GM23338 (cell line): ENCODE measurements around the gene CUEDC1. TPM values are rescaled to one million over a fixed set of nuclear protein-coding genes. Genes with fewer than 3 reads are reported as not detected.

Experiments used
- ATAC-seq: fragments of 200-7000 bp; cut with Tn5 transposase; 3 replicates; pipeline ENCODE4 v1.9.1; 2020
- DNase-seq: peaks from one replicate; pipeline ENCODE4 v3.0.0-alpha.2; 2015; ENCODE audit warnings: low spot score
- H2AFZ ChIP-seq: fragments of 200-600 bp; sonication (generic); 2 replicates; pipeline ENCODE4 v1.8.0; 2016; ENCODE audit warnings: antibody characterized with exemption, mild to moderate bottlenecking, moderate library complexity
- H3F3A ChIP-seq: fragments of 200-600 bp; sonication (generic); replicated peaks from 2 replicates; pipeline ENCODE4 v1.8.0; 2017; ENCODE audit warnings: antibody characterized with exemption, mixed run types, low read depth
- H3K27ac ChIP-seq: fragments of 200-600 bp; sonication (generic); 2 replicates; pipeline ENCODE4 v1.6.1; 2016; ENCODE audit warnings: low read depth
- H3K27me3 ChIP-seq: fragments of 200-600 bp; sonication (generic); 2 replicates; pipeline ENCODE4 v1.8.0; 2016; ENCODE audit warnings: mild to moderate bottlenecking, mixed run types, moderate library complexity; ENCODE audit not compliant: insufficient read depth
- H3K36me3 ChIP-seq: fragments of 200-600 bp; sonication (generic); 2 replicates; pipeline ENCODE4 v1.8.0; 2016; ENCODE audit warnings: mild to moderate bottlenecking; ENCODE audit not compliant: insufficient read depth
- H3K4me1 ChIP-seq: fragments of 200-600 bp; sonication (generic); 2 replicates; pipeline ENCODE4 v1.8.0; 2016; ENCODE audit warnings: mild to moderate bottlenecking, moderate library complexity; ENCODE audit not compliant: insufficient read depth
- H3K4me2 ChIP-seq: fragments of 200-600 bp; sonication (generic); 2 replicates; pipeline ENCODE4 v1.7.1; 2017; ENCODE audit warnings: mixed run types
- H3K4me3 ChIP-seq: fragments of 200-600 bp; sonication (generic); 2 replicates; pipeline ENCODE4 v1.6.1; 2016; ENCODE audit warnings: mixed run types
- H3K79me2 ChIP-seq: fragments of 200-600 bp; sonication (generic); replicated peaks from 2 replicates; pipeline ENCODE4 v1.8.0; 2017; ENCODE audit warnings: mild to moderate bottlenecking; ENCODE audit not compliant: insufficient read depth
- H3K9me2 ChIP-seq: fragments of 200-600 bp; sonication (generic); 2 replicates; pipeline ENCODE4 v1.8.0; 2017; ENCODE audit not compliant: insufficient read depth
- H4K20me1 ChIP-seq: fragments of 200-600 bp; sonication (generic); replicated peaks from 2 replicates; pipeline ENCODE4 v1.8.0; 2017; ENCODE audit warnings: mild to moderate bottlenecking; ENCODE audit not compliant: insufficient read depth
- H3K27ac Mint-ChIP-seq: 2 replicates; pipeline ENCODE4 v1.8.0; 2020; ENCODE audit warnings: inconsistent platforms, mild to moderate bottlenecking, moderate library complexity, mixed read lengths
- H3K27me3 Mint-ChIP-seq: 3 replicates; pipeline ENCODE4 v1.8.0; 2022; ENCODE audit warnings: low read depth, mild to moderate bottlenecking, moderate library complexity, mixed read lengths, inconsistent platforms; ENCODE audit not compliant: insufficient read depth, poor library complexity
- H3K36me3 Mint-ChIP-seq: 3 replicates; pipeline ENCODE4 v1.8.0; 2021; ENCODE audit warnings: low read depth, mild to moderate bottlenecking, inconsistent platforms, moderate library complexity, mixed read lengths
- H3K4me1 Mint-ChIP-seq: 3 replicates; pipeline ENCODE4 v1.8.0; 2020; ENCODE audit warnings: mild to moderate bottlenecking, inconsistent platforms, mixed read lengths
- H3K4me3 Mint-ChIP-seq: 3 replicates; pipeline ENCODE4 v1.8.0; 2021; ENCODE audit warnings: moderate library complexity, mild to moderate bottlenecking, inconsistent platforms, mixed read lengths
- H3K9me3 Mint-ChIP-seq: 3 replicates; pipeline ENCODE4 v1.8.0; 2020; ENCODE audit warnings: moderate library complexity, mild to moderate bottlenecking, inconsistent platforms, mixed read lengths
- CREB1 ChIP-seq: fragments of 250-450 bp; sonication (Bioruptor Pico); IDR thresholded peaks from 2 replicates; pipeline ENCODE4 v1.5.0; 2020; ENCODE audit warnings: low read depth, mild to moderate bottlenecking, moderate library complexity
- EZH2 ChIP-seq: fragments of 200-600 bp; sonication (generic); IDR thresholded peaks from one replicate; pipeline ENCODE4 v1.8.0; 2017; ENCODE audit warnings: antibody characterized with exemption, mild to moderate bottlenecking, low read depth; ENCODE audit not compliant: unreplicated experiment
- EZH2phosphoT487 ChIP-seq: fragments of 200-600 bp; sonication (generic); IDR thresholded peaks from one replicate; pipeline ENCODE4 v1.8.1; 2018; ENCODE audit warnings: antibody characterized with exemption; ENCODE audit not compliant: unreplicated experiment
- JUNB ChIP-seq: IDR thresholded peaks from one replicate; pipeline ENCODE4 v1.6.1; 2016; ENCODE audit warnings: antibody characterized with exemption; ENCODE audit not compliant: unreplicated experiment
- NANOG ChIP-seq: IDR thresholded peaks from 2 replicates; pipeline ENCODE4 v1.6.1; 2016; ENCODE audit warnings: antibody characterized with exemption, borderline replicate concordance
- POLR2AphosphoS5 ChIP-seq: IDR thresholded peaks from 2 replicates; pipeline ENCODE4 v1.6.1; 2016; ENCODE audit warnings: antibody characterized with exemption, low read depth
- STAT1 ChIP-seq: IDR thresholded peaks from one replicate; pipeline ENCODE4 v1.6.1; 2016; ENCODE audit warnings: antibody characterized with exemption; ENCODE audit not compliant: unreplicated experiment
- ZNF114 ChIP-seq: fragments of 250-450 bp; sonication (Bioruptor Pico); IDR thresholded peaks from 2 replicates; pipeline ENCODE4 v1.5.0; 2020; ENCODE audit warnings: mild to moderate bottlenecking, moderate library complexity
- ZNF331 ChIP-seq: fragments of 250-450 bp; sonication (Bioruptor Pico); IDR thresholded peaks from 2 replicates; pipeline ENCODE4 v1.5.0; 2020; ENCODE audit warnings: low read depth, mild to moderate bottlenecking, moderate library complexity
- polyA plus RNA-seq: library from polyadenylated mRNA; unstranded; fragments of >200 nt; fragmentation: Nextera tagmentation; extraction: Ambion mirVana; gene quantifications from 2 replicates; pipeline ENCODE4 v1.2.1, GENCODE V29; 2016
- total RNA-seq: library from RNA; depleted of rRNA; stranded (reverse); fragments of >200 nt; shearing (Covaris generic); gene quantifications from 2 replicates; pipeline ENCODE4 v1.2.3, GENCODE V29; 2014
- TF ChIP-seq, protein P1 (sequence below): fragments of 250-450 bp; sonication (Bioruptor Pico); IDR thresholded peaks from 2 replicates; pipeline ENCODE4 v1.5.0; 2020; ENCODE audit warnings: mild to moderate bottlenecking, moderate library complexity
- TF ChIP-seq, protein P2 (sequence below): IDR thresholded peaks from 2 replicates; pipeline ENCODE4 v1.6.1; 2016; ENCODE audit warnings: antibody characterized with exemption
- TF ChIP-seq, protein P3 (sequence below): IDR thresholded peaks from one replicate; pipeline ENCODE4 v1.6.1; 2018; ENCODE audit warnings: antibody characterized with exemption; ENCODE audit not compliant: unreplicated experiment
- TF ChIP-seq, protein P4 (sequence below), 2 experiments: fragments of 200-600 bp in 1 of 2; sonication (generic) in 1 of 2; conservative IDR thresholded peaks; 2 replicates each; pipeline versions ENCODE4 v1.5.1 to v1.6.1; 2016 to 2017; ENCODE audit warnings: antibody characterized with exemption in 2 of 2, low read depth in 2 of 2, mild to moderate bottlenecking in 2 of 2, moderate library complexity in 1 of 2

The CUEDC1 gene
- total and polyA plus RNA-seq, 2 experiments from 2014 or later = 3.0 to 7.7 TPM

DNA sequence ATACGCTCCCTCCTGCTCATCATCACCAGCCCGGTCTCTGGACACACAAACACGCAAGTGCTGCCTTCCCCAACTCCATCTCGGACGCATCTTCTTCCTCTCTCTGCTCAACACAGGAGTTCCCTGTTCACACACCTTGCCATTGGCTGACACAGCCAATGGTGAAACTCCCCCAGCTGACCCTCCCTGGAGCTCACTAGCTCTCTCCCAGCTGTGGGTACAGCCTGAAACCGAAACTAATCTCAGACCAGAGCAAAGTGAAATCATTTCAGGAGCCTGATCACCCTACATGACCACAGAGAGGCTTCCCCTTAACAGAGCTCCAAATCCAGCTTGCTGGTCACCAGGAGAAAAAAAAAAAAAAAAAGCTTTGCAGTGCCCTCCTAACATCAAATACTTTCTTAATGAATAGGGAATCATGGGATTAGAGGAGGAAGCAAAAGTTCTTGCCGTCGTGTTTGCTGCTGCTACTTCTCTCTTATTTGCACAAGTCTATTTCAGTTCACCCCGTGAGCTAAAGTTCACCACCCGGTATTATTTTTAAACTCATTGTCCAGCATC is 8.3 kb downstream of the CUEDC1 start:
- Mint-ChIP-seq H3K9me3 (no peaks in the 10 kb centered on the region), H3K4me3 (no peak overlapping the region), H3K27me3 (peaks cover 7% of the 10 kb centered on the region), H3K36me3 (no peaks in the 10 kb centered on the region), H3K27ac (no peak overlapping the region; the same call in 1 of the 2 replicates), H3K4me1 (peaks cover 40% of the 10 kb centered on the region)
- Histone ChIP-seq H3K36me3 (no peaks in the 10 kb centered on the region), H3K79me2 (no peaks in the 10 kb centered on the region), H3K27me3 (no peaks in the 10 kb centered on the region), H3K4me2 (peak overlapping the region; percentile 33; the same call in 1 of the 2 replicates), H3K4me3 (no peak overlapping the region), H3K27ac (no peak overlapping the region), H2AFZ (no peak overlapping the region), H3K4me1 (peaks cover 24% of the 10 kb centered on the region), H4K20me1 (no peaks in the 10 kb centered on the region), H3F3A (peaks cover 7% of the 10 kb centered on the region; the same call in 1 of the 2 replicates), H3K9me2 (no peaks in the 10 kb centered on the region)
- ATAC-seq (peak; percentile 72), DNase-seq (no peak)
- TF ChIP-seq, protein P1, sequence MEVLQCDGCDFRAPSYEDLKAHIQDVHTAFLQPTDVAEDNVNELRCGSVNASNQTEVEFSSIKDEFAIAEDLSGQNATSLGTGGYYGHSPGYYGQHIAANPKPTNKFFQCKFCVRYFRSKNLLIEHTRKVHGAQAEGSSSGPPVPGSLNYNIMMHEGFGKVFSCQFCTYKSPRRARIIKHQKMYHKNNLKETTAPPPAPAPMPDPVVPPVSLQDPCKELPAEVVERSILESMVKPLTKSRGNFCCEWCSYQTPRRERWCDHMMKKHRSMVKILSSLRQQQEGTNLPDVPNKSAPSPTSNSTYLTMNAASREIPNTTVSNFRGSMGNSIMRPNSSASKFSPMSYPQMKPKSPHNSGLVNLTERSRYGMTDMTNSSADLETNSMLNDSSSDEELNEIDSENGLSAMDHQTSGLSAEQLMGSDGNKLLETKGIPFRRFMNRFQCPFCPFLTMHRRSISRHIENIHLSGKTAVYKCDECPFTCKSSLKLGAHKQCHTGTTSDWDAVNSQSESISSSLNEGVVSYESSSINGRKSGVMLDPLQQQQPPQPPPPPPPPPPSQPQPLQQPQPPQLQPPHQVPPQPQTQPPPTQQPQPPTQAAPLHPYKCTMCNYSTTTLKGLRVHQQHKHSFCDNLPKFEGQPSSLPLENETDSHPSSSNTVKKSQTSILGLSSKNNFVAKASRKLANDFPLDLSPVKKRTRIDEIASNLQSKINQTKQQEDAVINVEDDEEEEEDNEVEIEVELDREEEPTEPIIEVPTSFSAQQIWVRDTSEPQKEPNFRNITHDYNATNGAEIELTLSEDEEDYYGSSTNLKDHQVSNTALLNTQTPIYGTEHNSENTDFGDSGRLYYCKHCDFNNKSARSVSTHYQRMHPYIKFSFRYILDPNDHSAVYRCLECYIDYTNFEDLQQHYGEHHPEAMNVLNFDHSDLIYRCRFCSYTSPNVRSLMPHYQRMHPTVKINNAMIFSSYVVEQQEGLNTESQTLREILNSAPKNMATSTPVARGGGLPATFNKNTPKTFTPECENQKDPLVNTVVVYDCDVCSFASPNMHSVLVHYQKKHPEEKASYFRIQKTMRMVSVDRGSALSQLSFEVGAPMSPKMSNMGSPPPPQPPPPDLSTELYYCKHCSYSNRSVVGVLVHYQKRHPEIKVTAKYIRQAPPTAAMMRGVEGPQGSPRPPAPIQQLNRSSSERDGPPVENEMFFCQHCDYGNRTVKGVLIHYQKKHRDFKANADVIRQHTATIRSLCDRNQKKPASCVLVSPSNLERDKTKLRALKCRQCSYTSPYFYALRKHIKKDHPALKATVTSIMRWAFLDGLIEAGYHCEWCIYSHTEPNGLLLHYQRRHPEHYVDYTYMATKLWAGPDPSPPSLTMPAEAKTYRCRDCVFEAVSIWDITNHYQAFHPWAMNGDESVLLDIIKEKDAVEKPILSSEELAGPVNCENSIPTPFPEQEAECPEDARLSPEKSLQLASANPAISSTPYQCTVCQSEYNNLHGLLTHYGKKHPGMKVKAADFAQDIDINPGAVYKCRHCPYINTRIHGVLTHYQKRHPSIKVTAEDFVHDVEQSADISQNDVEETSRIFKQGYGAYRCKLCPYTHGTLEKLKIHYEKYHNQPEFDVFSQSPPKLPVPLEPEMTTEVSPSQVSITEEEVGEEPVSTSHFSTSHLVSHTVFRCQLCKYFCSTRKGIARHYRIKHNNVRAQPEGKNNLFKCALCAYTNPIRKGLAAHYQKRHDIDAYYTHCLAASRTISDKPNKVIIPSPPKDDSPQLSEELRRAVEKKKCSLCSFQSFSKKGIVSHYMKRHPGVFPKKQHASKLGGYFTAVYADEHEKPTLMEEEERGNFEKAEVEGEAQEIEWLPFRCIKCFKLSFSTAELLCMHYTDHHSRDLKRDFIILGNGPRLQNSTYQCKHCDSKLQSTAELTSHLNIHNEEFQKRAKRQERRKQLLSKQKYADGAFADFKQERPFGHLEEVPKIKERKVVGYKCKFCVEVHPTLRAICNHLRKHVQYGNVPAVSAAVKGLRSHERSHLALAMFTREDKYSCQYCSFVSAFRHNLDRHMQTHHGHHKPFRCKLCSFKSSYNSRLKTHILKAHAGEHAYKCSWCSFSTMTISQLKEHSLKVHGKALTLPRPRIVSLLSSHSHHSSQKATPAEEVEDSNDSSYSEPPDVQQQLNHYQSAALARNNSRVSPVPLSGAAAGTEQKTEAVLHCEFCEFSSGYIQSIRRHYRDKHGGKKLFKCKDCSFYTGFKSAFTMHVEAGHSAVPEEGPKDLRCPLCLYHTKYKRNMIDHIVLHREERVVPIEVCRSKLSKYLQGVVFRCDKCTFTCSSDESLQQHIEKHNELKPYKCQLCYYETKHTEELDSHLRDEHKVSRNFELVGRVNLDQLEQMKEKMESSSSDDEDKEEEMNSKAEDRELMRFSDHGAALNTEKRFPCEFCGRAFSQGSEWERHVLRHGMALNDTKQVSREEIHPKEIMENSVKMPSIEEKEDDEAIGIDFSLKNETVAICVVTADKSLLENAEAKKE (CRISPR knock-in tag) = no peak
- TF ChIP-seq, protein P2, sequence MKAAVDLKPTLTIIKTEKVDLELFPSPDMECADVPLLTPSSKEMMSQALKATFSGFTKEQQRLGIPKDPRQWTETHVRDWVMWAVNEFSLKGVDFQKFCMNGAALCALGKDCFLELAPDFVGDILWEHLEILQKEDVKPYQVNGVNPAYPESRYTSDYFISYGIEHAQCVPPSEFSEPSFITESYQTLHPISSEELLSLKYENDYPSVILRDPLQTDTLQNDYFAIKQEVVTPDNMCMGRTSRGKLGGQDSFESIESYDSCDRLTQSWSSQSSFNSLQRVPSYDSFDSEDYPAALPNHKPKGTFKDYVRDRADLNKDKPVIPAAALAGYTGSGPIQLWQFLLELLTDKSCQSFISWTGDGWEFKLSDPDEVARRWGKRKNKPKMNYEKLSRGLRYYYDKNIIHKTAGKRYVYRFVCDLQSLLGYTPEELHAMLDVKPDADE = no peak
- TF ChIP-seq, protein P3, sequence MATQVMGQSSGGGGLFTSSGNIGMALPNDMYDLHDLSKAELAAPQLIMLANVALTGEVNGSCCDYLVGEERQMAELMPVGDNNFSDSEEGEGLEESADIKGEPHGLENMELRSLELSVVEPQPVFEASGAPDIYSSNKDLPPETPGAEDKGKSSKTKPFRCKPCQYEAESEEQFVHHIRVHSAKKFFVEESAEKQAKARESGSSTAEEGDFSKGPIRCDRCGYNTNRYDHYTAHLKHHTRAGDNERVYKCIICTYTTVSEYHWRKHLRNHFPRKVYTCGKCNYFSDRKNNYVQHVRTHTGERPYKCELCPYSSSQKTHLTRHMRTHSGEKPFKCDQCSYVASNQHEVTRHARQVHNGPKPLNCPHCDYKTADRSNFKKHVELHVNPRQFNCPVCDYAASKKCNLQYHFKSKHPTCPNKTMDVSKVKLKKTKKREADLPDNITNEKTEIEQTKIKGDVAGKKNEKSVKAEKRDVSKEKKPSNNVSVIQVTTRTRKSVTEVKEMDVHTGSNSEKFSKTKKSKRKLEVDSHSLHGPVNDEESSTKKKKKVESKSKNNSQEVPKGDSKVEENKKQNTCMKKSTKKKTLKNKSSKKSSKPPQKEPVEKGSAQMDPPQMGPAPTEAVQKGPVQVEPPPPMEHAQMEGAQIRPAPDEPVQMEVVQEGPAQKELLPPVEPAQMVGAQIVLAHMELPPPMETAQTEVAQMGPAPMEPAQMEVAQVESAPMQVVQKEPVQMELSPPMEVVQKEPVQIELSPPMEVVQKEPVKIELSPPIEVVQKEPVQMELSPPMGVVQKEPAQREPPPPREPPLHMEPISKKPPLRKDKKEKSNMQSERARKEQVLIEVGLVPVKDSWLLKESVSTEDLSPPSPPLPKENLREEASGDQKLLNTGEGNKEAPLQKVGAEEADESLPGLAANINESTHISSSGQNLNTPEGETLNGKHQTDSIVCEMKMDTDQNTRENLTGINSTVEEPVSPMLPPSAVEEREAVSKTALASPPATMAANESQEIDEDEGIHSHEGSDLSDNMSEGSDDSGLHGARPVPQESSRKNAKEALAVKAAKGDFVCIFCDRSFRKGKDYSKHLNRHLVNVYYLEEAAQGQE = no peak
- TF ChIP-seq EZH2 = no peak
- TF ChIP-seq ZNF114 (CRISPR knock-in tag) = no peak
- TF ChIP-seq STAT1 = no peak
- TF ChIP-seq NANOG = no peak
- TF ChIP-seq EZH2phosphoT487 = no peak
- TF ChIP-seq ZNF331 (CRISPR knock-in tag) = no peak
- no peak for TF ChIP-seq JUNB
- TF ChIP-seq, protein P4, sequence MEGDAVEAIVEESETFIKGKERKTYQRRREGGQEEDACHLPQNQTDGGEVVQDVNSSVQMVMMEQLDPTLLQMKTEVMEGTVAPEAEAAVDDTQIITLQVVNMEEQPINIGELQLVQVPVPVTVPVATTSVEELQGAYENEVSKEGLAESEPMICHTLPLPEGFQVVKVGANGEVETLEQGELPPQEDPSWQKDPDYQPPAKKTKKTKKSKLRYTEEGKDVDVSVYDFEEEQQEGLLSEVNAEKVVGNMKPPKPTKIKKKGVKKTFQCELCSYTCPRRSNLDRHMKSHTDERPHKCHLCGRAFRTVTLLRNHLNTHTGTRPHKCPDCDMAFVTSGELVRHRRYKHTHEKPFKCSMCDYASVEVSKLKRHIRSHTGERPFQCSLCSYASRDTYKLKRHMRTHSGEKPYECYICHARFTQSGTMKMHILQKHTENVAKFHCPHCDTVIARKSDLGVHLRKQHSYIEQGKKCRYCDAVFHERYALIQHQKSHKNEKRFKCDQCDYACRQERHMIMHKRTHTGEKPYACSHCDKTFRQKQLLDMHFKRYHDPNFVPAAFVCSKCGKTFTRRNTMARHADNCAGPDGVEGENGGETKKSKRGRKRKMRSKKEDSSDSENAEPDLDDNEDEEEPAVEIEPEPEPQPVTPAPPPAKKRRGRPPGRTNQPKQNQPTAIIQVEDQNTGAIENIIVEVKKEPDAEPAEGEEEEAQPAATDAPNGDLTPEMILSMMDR (conservative IDR thresholded peaks at IDR 0.05; ENCODE audit: low read depth in 2 of 2) = no peak
- no peak for TF ChIP-seq POLR2AphosphoS5
- TF ChIP-seq CREB1 = no peak
